ENCODE data around the gene UBTF.

DNA sequence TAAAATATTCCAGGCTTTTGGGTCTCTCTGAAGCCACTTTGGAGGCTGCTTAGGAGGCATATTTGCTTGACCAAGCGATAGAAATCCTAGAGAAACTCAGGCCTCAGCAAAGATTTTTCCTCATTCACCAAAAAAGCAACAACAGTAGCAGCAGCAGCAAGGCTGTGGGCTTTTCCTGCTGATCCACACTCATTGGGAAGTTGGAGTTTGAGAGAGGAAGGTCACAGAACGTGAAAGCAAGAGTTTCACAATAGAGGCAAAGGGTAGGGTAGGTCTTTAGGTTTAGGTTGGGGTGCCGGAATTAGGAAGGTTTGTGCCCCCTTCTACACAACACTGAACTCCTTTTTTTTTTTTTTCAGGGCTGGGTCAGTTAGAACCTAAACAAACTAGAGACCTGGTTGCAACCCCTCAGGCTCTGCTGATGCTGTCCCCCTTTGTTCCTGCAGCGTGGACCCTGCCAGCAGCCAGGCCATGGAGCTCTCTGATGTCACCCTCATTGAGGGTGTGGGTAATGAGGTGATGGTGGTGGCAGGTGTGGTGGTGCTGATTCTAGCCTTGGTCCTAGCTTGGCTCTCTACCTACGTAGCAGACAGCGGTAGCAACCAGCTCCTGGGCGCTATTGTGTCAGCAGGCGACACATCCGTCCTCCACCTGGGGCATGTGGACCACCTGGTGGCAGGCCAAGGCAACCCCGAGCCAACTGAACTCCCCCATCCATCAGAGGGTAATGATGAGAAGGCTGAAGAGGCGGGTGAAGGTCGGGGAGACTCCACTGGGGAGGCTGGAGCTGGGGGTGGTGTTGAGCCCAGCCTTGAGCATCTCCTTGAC lies 30.7 kb downstream of the UBTF start:
- TF ChIP-seq, protein P1, sequence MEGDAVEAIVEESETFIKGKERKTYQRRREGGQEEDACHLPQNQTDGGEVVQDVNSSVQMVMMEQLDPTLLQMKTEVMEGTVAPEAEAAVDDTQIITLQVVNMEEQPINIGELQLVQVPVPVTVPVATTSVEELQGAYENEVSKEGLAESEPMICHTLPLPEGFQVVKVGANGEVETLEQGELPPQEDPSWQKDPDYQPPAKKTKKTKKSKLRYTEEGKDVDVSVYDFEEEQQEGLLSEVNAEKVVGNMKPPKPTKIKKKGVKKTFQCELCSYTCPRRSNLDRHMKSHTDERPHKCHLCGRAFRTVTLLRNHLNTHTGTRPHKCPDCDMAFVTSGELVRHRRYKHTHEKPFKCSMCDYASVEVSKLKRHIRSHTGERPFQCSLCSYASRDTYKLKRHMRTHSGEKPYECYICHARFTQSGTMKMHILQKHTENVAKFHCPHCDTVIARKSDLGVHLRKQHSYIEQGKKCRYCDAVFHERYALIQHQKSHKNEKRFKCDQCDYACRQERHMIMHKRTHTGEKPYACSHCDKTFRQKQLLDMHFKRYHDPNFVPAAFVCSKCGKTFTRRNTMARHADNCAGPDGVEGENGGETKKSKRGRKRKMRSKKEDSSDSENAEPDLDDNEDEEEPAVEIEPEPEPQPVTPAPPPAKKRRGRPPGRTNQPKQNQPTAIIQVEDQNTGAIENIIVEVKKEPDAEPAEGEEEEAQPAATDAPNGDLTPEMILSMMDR (IDR thresholded peaks at IDR 0.05; ENCODE audit: low read length) = no peak
- TF ChIP-seq EZH2 (optimal IDR thresholded peaks at IDR 0.05; ENCODE audit: low read depth, low read length) (no peak), EZH2phosphoT487 (IDR thresholded peaks at IDR 0.05; ENCODE audit: low read length) (no peak)

All from MM.1S (cell line).